H1 (cell line): ENCODE data around the gene SPOCK2. TPM values are rescaled to one million over a fixed set of nuclear protein-coding genes. Genes with fewer than 3 reads are reported as not detected.

Experiments
- CTCF ChIA-PET: fragments of 300-600 bp; sonication (Branson Sonifier 250); formaldehyde crosslinking; loops from one replicate; lab custom pipeline; 2021; ENCODE audit not compliant: partially characterized antibody; lab: Charles Lee
- POLR2A ChIA-PET: fragments of 300-600 bp; sonication (Branson Sonifier 250); formaldehyde crosslinking; loops from one replicate; lab custom pipeline; 2021; ENCODE audit warnings: inconsistent platforms; ENCODE audit not compliant: partially characterized antibody; lab: Charles Lee
- DNase-seq, 2 experiments: peaks; one replicate each; pipeline versions ENCODE4 v3.0.0 to v3.0.0-alpha.2; 2010 to 2022; ENCODE audit warnings: low spot score in 2 of 2, low read depth in 1 of 2, mixed read lengths in 1 of 2
- FAIRE-seq: peaks from 2 replicates; lab custom pipeline; 2011; peaks lifted over from hg19 to GRCh38; lab: Jason Lieb, UNC
- H2AFZ ChIP-seq: 2 replicates; pipeline ENCODE4 v1.8.1; 2012; ENCODE audit warnings: low read length, inconsistent platforms
- H2AK5ac ChIP-seq: 2 replicates; pipeline ENCODE4 v1.6.1; 2013; ENCODE audit warnings: low read depth, low read length
- H2BK120ac ChIP-seq: replicated peaks from 2 replicates; pipeline ENCODE3; 2013; ENCODE audit warnings: low read depth, low read length, inconsistent platforms
- H2BK12ac ChIP-seq: 2 replicates; pipeline ENCODE4 v1.6.1; 2013; ENCODE audit warnings: low read depth, low read length
- H2BK15ac ChIP-seq: 2 replicates; pipeline ENCODE4 v1.6.1; 2013; ENCODE audit warnings: low read length
- H2BK20ac ChIP-seq: 2 replicates; pipeline ENCODE4 v1.6.1; 2013; ENCODE audit warnings: low read length
- H2BK5ac ChIP-seq: 2 replicates; pipeline ENCODE4 v1.6.1; 2013; ENCODE audit warnings: low read depth, low read length
- H3K14ac ChIP-seq: 2 replicates; pipeline ENCODE4 v1.6.1; 2013; ENCODE audit warnings: inconsistent platforms; ENCODE audit not compliant: insufficient read length
- H3K18ac ChIP-seq: 2 replicates; pipeline ENCODE4 v1.6.1; 2013; ENCODE audit warnings: low read length; ENCODE audit errors: extremely low read depth
- H3K23ac ChIP-seq: 2 replicates; pipeline ENCODE4 v1.6.1; 2013; ENCODE audit warnings: inconsistent platforms; ENCODE audit not compliant: insufficient read length
- H3K23me2 ChIP-seq: 2 replicates; pipeline ENCODE4 v1.6.1; 2013; ENCODE audit warnings: low read depth, low read length
- H3K27ac ChIP-seq: 2 replicates; pipeline ENCODE4 v1.6.1; 2011; ENCODE audit warnings: low read depth, low read length, inconsistent platforms
- H3K27me3 ChIP-seq, 4 experiments: replicated peaks in 1 of 4; 1 replicate in 1 of 4; 2 replicates in 3 of 4; pipeline versions ENCODE4 v1.6.1 to v1.8.1; 2011 to 2013; ENCODE audit warnings: low read length in 3 of 4, mild to moderate bottlenecking in 3 of 4, inconsistent platforms in 2 of 4, mixed read lengths in 2 of 4, moderate library complexity in 1 of 4; ENCODE audit not compliant: control insufficient read depth in 3 of 4, insufficient read depth in 3 of 4; ENCODE audit errors: extremely low read depth in 1 of 4
- H3K36me3 ChIP-seq, 4 experiments: 2 replicates each; pipeline versions ENCODE4 v1.6.1 to v1.8.1; 2011 to 2013; ENCODE audit warnings: mild to moderate bottlenecking in 4 of 4, low read length in 3 of 4, moderate library complexity in 2 of 4, control low read depth in 1 of 4, inconsistent platforms in 1 of 4; ENCODE audit not compliant: insufficient read depth in 4 of 4, control insufficient read depth in 2 of 4
- H3K4ac ChIP-seq: replicated peaks from 2 replicates; pipeline ENCODE3; 2013; ENCODE audit warnings: low read length, low read depth, mixed read lengths, inconsistent platforms; ENCODE audit not compliant: insufficient read length
- H3K4me1 ChIP-seq, 4 experiments: replicated peaks in 1 of 4; 1 replicate in 1 of 4; 2 replicates in 3 of 4; pipeline versions ENCODE4 v1.6.1 to v1.8.1; 2011 to 2013; ENCODE audit warnings: low read length in 3 of 4, inconsistent platforms in 2 of 4, mixed read lengths in 1 of 4; ENCODE audit not compliant: insufficient read depth in 4 of 4, control insufficient read depth in 3 of 4
- H3K4me2 ChIP-seq, 2 experiments: 2 replicates each; pipeline versions ENCODE4 v1.6.1 to v1.8.1; 2011 to 2013; ENCODE audit warnings: low read depth in 2 of 2, low read length in 2 of 2, control low read depth in 1 of 2, inconsistent platforms in 1 of 2, mild to moderate bottlenecking in 1 of 2; ENCODE audit not compliant: insufficient read depth in 1 of 2
- H3K4me3 ChIP-seq, 4 experiments: fragments of 200-600, 300-600 bp in 1 of 4; sonication (generic), shearing (Covaris generic), sonication (Bioruptor Twin) in 1 of 4; 2 replicates each; pipeline versions ENCODE4 v1.5.1 to v1.8.1; 2011 to 2016; ENCODE audit warnings: low read length in 4 of 4, low read depth in 3 of 4, control low read depth in 2 of 4, inconsistent platforms in 2 of 4, mild to moderate bottlenecking in 2 of 4, mixed read lengths in 1 of 4, moderate library complexity in 1 of 4; ENCODE audit not compliant: insufficient read depth in 2 of 4; ENCODE audit errors: extremely low read depth in 1 of 4
- H3K56ac ChIP-seq: replicated peaks from 2 replicates; pipeline ENCODE3; 2013; ENCODE audit warnings: low read depth, mild to moderate bottlenecking, mixed read lengths, low read length, inconsistent platforms; ENCODE audit not compliant: insufficient read length
- H3K79me1 ChIP-seq: 2 replicates; pipeline ENCODE4 v1.6.1; 2013; ENCODE audit warnings: low read depth, low read length, control low read depth
- H3K79me2 ChIP-seq, 2 experiments: 2 replicates each; pipeline versions ENCODE4 v1.6.1 to v1.8.1; 2012 to 2013; ENCODE audit warnings: low read length in 2 of 2, mild to moderate bottlenecking in 2 of 2, inconsistent platforms in 1 of 2; ENCODE audit not compliant: insufficient read depth in 2 of 2, control insufficient read depth in 1 of 2
- H3K9ac ChIP-seq, 4 experiments: replicated peaks in 1 of 4; 1 replicate in 1 of 4; 2 replicates in 3 of 4; pipeline versions ENCODE4 v1.6.1 to v1.8.1; 2011 to 2013; ENCODE audit warnings: low read depth in 3 of 4, low read length in 3 of 4, control low read depth in 2 of 4, mild to moderate bottlenecking in 2 of 4, moderate library complexity in 2 of 4, inconsistent platforms in 1 of 4; ENCODE audit errors: extremely low read depth in 1 of 4
- H3K9me3 ChIP-seq, 2 experiments: 2 replicates each; pipeline versions ENCODE4 v1.6.1 to v1.8.1; 2012 to 2013; ENCODE audit warnings: mild to moderate bottlenecking in 2 of 2, moderate library complexity in 2 of 2, control low read depth in 1 of 2, inconsistent platforms in 1 of 2, low read depth in 1 of 2, low read length in 1 of 2, mixed read lengths in 1 of 2; ENCODE audit not compliant: insufficient read depth in 2 of 2
- H4K20me1 ChIP-seq, 2 experiments: replicated peaks in 1 of 2; 2 replicates each; pipeline versions ENCODE3 to v1.8.1; 2011 to 2013; ENCODE audit warnings: inconsistent platforms in 2 of 2, low read length in 2 of 2, mild to moderate bottlenecking in 1 of 2; ENCODE audit not compliant: insufficient read depth in 2 of 2, control insufficient read depth in 1 of 2
- H4K5ac ChIP-seq: 2 replicates; pipeline ENCODE4 v1.6.1; 2013; ENCODE audit warnings: low read length, low read depth, mixed read lengths, inconsistent platforms; ENCODE audit not compliant: insufficient read length
- H4K8ac ChIP-seq: 2 replicates; pipeline ENCODE4 v1.8.0; 2013; ENCODE audit warnings: mild to moderate bottlenecking, moderate library complexity, low read length, inconsistent platforms; ENCODE audit not compliant: insufficient read depth; ENCODE audit errors: extremely low read depth
- H4K91ac ChIP-seq: replicated peaks from 2 replicates; pipeline ENCODE3; 2013; ENCODE audit warnings: low read length, mixed read lengths, inconsistent platforms; ENCODE audit not compliant: insufficient read length
- ASH2L ChIP-seq: fragments of 200-600, 300-600 bp; sonication (generic); IDR thresholded peaks from one replicate; pipeline ENCODE4 v1.7.1; 2017; ENCODE audit warnings: low read length
- BACH1 ChIP-seq: IDR thresholded peaks from 2 replicates; pipeline ENCODE4 v1.6.1; 2012; ENCODE audit warnings: low read length, improper control_type of control experiment
- CBX5 ChIP-seq: fragments of 300-800, 300-1000 bp; sonication (generic); IDR thresholded peaks from 2 replicates; pipeline ENCODE4 v1.7.1; 2016; ENCODE audit warnings: antibody characterized with exemption, low read length, low read depth
- EP300 ChIP-seq, 2 experiments: IDR thresholded peaks; 1 replicate in 1 of 2; 2 replicates in 1 of 2; pipeline ENCODE4 v1.6.1; 2011 to 2012; ENCODE audit warnings: low read depth in 2 of 2, low read length in 2 of 2, mild to moderate bottlenecking in 2 of 2, borderline replicate concordance in 1 of 2, inconsistent platforms in 1 of 2, moderate library complexity in 1 of 2
- NRF1 ChIP-seq: IDR thresholded peaks from 2 replicates; pipeline ENCODE4 v1.6.1; 2011; ENCODE audit warnings: mild to moderate bottlenecking, low read depth, low read length, improper control_type of control experiment
- SIN3A ChIP-seq, 2 experiments: IDR thresholded peaks in 1 of 2; conservative IDR thresholded peaks in 1 of 2; 2 replicates each; pipeline ENCODE4 v1.6.1; 2011 to 2012; ENCODE audit warnings: low read length in 2 of 2, improper control_type of control experiment in 1 of 2, low read depth in 1 of 2, mild to moderate bottlenecking in 1 of 2
- SP1 ChIP-seq: IDR thresholded peaks from 2 replicates; pipeline ENCODE4 v1.6.1; 2011; ENCODE audit warnings: low read depth, low read length
- SP4 ChIP-seq: IDR thresholded peaks from 2 replicates; pipeline ENCODE4 v1.6.1; 2012; ENCODE audit warnings: low read length, inconsistent platforms
- TCF12 ChIP-seq: IDR thresholded peaks from 2 replicates; pipeline ENCODE4 v1.6.1; 2011; ENCODE audit warnings: low read depth, mild to moderate bottlenecking, low read length
- WGBS, 2 experiments: shearing (Covaris generic) in 1 of 2; methylation state at CpG; one replicate each; pipeline versions ENCODE4 v1.1.6 to v1.1.7; 2013 to 2015; ENCODE audit warnings: low lambda C conversion rate in 2 of 2, mixed read lengths in 2 of 2, inconsistent platforms in 1 of 2, low coverage in 1 of 2, missing lambda C conversion rate in 1 of 2; ENCODE audit not compliant: insufficient replicate concordance in 2 of 2, insufficient coverage in 1 of 2, insufficient read length in 1 of 2; ENCODE audit errors: extremely low coverage in 1 of 2, missing lambda C conversion rate in 1 of 2; 5-methylcytosine and 5-hydroxymethylcytosine counted together
- polyA plus RNA-seq, 7 experiments: library from polyadenylated mRNA; depleted of rRNA in 3 of 7; stranded (reverse) in 5 of 7; unstranded in 2 of 7; fragments of >200 nt in 5 of 7; fragments of 200-250 nt in 2 of 7; gene quantifications; 1 replicate in 5 of 7; 2 replicates in 1 of 7; 4 replicates in 1 of 7; pipeline versions ENCODE4 v1.2.1 to v1.2.3, GENCODE V29; 2011 to 2013; ENCODE audit warnings: missing spikeins in 2 of 7, mixed read lengths in 2 of 7
- total RNA-seq: library from RNA; stranded (reverse); fragmentation: NEBNext Ultra II Directional; extraction: Animal tissue kit (Norgen Biotek cat#: 25700); gene quantifications from 2 replicates; pipeline ENCODE4 v1.2.1, GENCODE V29; 2021
- TF ChIP-seq, protein P1 (sequence below): IDR thresholded peaks from 2 replicates; pipeline ENCODE4 v1.6.1; 2012; ENCODE audit warnings: low read length, inconsistent platforms

The SPOCK2 gene
- total and polyA plus RNA-seq, 2 of the 8 experiments (the other 6 are each of a cell fraction or from before 2014, with no cell fraction given): 1.5 to 1.9 TPM

DNA sequence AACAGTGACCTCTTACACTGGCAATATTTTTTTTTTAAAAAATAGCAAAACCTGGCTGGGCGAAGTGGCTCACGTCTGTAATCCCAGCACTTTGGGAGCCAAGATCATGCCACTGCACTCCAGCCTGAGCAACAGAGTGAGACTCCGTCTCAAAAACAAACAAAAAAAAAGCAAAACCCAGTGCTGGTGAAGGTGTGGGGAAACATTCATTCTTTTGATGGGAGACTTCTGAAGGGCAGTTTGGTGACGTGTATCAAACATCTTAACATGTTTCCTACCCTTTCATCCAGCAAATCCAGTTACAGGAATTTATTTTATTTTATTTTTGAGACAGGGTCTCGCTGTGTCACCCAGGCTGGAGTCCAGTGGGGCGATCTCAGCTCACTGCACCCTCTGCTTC lies 66.1 kb downstream of the SPOCK2 start:
- no peak overlapping the region for H2BK15ac ChIP-seq
- no peak overlapping the region for H4K5ac ChIP-seq
- no peaks in the 10 kb centered on the region for H3K79me1 ChIP-seq
- TF ChIP-seq NRF1 (no peak), SIN3A (conservative IDR thresholded peaks at IDR 0.05 in 1 of 2, IDR thresholded peaks at IDR 0.05 in 1 of 2; ENCODE audit: low read depth in 1 of 2, low read length in 2 of 2) (no peak), SP4 (no peak), CBX5 (no peak), SP1 (no peak), BACH1 (no peak), ASH2L (no peak), TCF12 (no peak), EP300 (IDR thresholded peaks at IDR 0.05; ENCODE audit: borderline replicate concordance in 1 of 2, low read depth in 2 of 2, low read length in 2 of 2) (no peak)
- TF ChIP-seq, protein P1, sequence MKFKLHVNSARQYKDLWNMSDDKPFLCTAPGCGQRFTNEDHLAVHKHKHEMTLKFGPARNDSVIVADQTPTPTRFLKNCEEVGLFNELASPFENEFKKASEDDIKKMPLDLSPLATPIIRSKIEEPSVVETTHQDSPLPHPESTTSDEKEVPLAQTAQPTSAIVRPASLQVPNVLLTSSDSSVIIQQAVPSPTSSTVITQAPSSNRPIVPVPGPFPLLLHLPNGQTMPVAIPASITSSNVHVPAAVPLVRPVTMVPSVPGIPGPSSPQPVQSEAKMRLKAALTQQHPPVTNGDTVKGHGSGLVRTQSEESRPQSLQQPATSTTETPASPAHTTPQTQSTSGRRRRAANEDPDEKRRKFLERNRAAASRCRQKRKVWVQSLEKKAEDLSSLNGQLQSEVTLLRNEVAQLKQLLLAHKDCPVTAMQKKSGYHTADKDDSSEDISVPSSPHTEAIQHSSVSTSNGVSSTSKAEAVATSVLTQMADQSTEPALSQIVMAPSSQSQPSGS: no peak
- H3K27me3 ChIP-seq: no peaks in the 10 kb centered on the region
- no peak overlapping the region for H3K27ac ChIP-seq
- H3K14ac ChIP-seq: no peak overlapping the region
- H3K23ac ChIP-seq: no peak overlapping the region
- H3K4me3 ChIP-seq: no peak overlapping the region
- H4K8ac ChIP-seq: no peak overlapping the region
- FAIRE-seq: no peak
- H4K20me1 ChIP-seq: no peaks in the 10 kb centered on the region
- DNase-seq: no peak
- H3K36me3 ChIP-seq: no peaks in the 10 kb centered on the region
- H3K9me3 ChIP-seq: no peaks in the 10 kb centered on the region
- ChIA-PET CTCF (interaction anchor here (0.5 to 1.6 kb wide), 3 partner anchors 48 to 92 kb away, joined by 3 to 4 read pairs (median 3); no protein-coding TSS in a partner anchor), POLR2A (interaction anchor here (1.2 kb wide), 1 partner anchor 10 kb away, joined by 3 read pairs; no protein-coding TSS in a partner anchor)
- H3K56ac ChIP-seq: no peak overlapping the region
- H3K4me2 ChIP-seq: no peak overlapping the region
- no peak overlapping the region for H3K18ac ChIP-seq
- no peak overlapping the region for H2BK12ac ChIP-seq
- no peaks in the 10 kb centered on the region for H3K23me2 ChIP-seq
- H3K9ac ChIP-seq: no peak overlapping the region
- peaks cover 0 to 4% (median under 1%) of the 10 kb centered on the region in 4 experiments; a peak in 2 of 7 replicates for H3K4me1 ChIP-seq
- no peak overlapping the region for H2AK5ac ChIP-seq
- H2BK20ac ChIP-seq: no peak overlapping the region
- no peak overlapping the region for H2BK5ac ChIP-seq
- H2BK120ac ChIP-seq: no peak overlapping the region
- H3K79me2 ChIP-seq: no peaks in the 10 kb centered on the region
- no peak overlapping the region for H3K4ac ChIP-seq
- 93% methylated on average over 6 of the region's 6 CpGs; no CpG with 5 or more reads in 1 of the 2 experiments for WGBS, 2 experiments
- no peak overlapping the region for H2AFZ ChIP-seq
- H4K91ac ChIP-seq: no peak overlapping the region
